ENCODE results near the gene COL16A1.

- no peak for TF ChIP-seq EZH2 (IDR thresholded peaks at IDR 0.05)
- no peak for TF ChIP-seq CTCF (IDR thresholded peaks at IDR 0.05)
- TF ChIP-seq EZH2phosphoT487 (IDR thresholded peaks at IDR 0.05): no peak
Observed at GRCh38 chr1:31671147-31671546, 32.7 kb downstream of the COL16A1 start.
